ENCODE measurements around the gene TTC33. TPM values are rescaled to one million over a fixed set of nuclear protein-coding genes. Genes with fewer than 3 reads are reported as not detected.

The TTC33 gene
- total RNA-seq, 4 donors from 2014 or later, result 6.4 to 67.3 (median 17.4) TPM

- H3K9me3 ChIP-seq, result no peaks in the 10 kb centered on the region
- H3K27me3 ChIP-seq, result no peaks in the 10 kb centered on the region
- 94 to 95% methylated on average over 1 of the region's 1 CpG for WGBS, 2 donors (ENCODE audit: low coverage in 1 of 2)
- intact Hi-C loops (cut with DNase I; ENCODE audit: low total_unique reads) (no loop called here), in situ Hi-C loops (cut with MboI; ENCODE audit: low pct_ligation_motif_present in 1 of 4, low pct_unique_long_range_greater_than_20kb in 1 of 4, low sequenced_read_pairs in 3 of 4) (no loop called here)
- no peak overlapping the region for H3K4me3 ChIP-seq
- no peak for DNase-seq
- no peaks in the 10 kb centered on the region for H3K4me1 ChIP-seq
- no peak overlapping the region for H3K27ac ChIP-seq
- TF ChIP-seq EP300 (IDR thresholded peaks at IDR 0.05; ENCODE audit: low read depth) (no peak), POLR2A (IDR thresholded peaks at IDR 0.05) (no peak), POLR2AphosphoS5 (IDR thresholded peaks at IDR 0.05) (no peak)
- TF ChIP-seq, protein P1, sequence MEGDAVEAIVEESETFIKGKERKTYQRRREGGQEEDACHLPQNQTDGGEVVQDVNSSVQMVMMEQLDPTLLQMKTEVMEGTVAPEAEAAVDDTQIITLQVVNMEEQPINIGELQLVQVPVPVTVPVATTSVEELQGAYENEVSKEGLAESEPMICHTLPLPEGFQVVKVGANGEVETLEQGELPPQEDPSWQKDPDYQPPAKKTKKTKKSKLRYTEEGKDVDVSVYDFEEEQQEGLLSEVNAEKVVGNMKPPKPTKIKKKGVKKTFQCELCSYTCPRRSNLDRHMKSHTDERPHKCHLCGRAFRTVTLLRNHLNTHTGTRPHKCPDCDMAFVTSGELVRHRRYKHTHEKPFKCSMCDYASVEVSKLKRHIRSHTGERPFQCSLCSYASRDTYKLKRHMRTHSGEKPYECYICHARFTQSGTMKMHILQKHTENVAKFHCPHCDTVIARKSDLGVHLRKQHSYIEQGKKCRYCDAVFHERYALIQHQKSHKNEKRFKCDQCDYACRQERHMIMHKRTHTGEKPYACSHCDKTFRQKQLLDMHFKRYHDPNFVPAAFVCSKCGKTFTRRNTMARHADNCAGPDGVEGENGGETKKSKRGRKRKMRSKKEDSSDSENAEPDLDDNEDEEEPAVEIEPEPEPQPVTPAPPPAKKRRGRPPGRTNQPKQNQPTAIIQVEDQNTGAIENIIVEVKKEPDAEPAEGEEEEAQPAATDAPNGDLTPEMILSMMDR (IDR thresholded peaks at IDR 0.05), result no peak
- H3K36me3 ChIP-seq, result no peaks in the 10 kb centered on the region
Measured at GRCh38 chr5:40511801-40512200, 244.0 kb downstream of the TTC33 start.

DNA sequence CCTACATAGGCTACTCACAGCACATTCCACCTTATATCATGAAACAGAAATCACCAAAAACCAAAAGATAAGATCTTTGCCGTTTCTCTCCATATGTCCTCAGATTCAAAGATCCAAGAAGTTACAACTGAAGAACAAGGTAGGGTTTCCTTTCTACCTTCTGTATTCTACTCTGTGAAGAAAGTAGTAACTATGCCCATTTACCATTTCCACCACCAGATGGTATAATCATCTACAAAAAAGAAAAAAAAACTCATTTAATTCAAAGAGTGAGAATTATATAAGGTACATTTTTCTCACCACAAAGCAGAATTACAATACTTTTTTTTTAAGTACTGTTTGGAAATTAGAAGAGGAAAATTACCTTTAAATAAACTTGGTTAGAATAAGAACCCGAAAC is 248.7 kb downstream of the TTC33 start:
- no peak overlapping the region for H3K27ac ChIP-seq
- no peaks in the 10 kb centered on the region for H3K9me3 ChIP-seq
- no peaks in the 10 kb centered on the region for H3K27me3 ChIP-seq
- 45 to 68% methylated on average over 2 of the region's 2 CpGs for WGBS, 2 donors (ENCODE audit: low coverage in 1 of 2)
- H3K4me3 ChIP-seq, result no peak overlapping the region
- H3K36me3 ChIP-seq, result no peaks in the 10 kb centered on the region
- intact Hi-C loops (cut with DNase I; ENCODE audit: low total_unique reads) (no loop called here), in situ Hi-C loops (cut with MboI; ENCODE audit: low pct_ligation_motif_present in 1 of 4, low pct_unique_long_range_greater_than_20kb in 1 of 4, low sequenced_read_pairs in 3 of 4) (no loop called here)
- H3K4me1 ChIP-seq, result peaks cover 0 to 11% (median 0%) of the 10 kb centered on the region in 4 donors
- DNase-seq, result no peak
- TF ChIP-seq POLR2AphosphoS5 (IDR thresholded peaks at IDR 0.05), result no peak
- TF ChIP-seq, protein P1 (IDR thresholded peaks at IDR 0.05), result peak in 1 of 5 experiments; percentile 6

GRCh38 chr5:40505031-40505430 is 250.7 kb downstream of the TTC33 start:
- intact Hi-C loops (cut with DNase I; ENCODE audit: low total_unique reads) (no loop called here), in situ Hi-C loops (cut with MboI; ENCODE audit: low pct_ligation_motif_present in 1 of 4, low pct_unique_long_range_greater_than_20kb in 1 of 4, low sequenced_read_pairs in 3 of 4) (no loop called here)
- H3K4me1 ChIP-seq, result peaks cover 0 to 19% (median 0%) of the 10 kb centered on the region in 4 donors
- no peaks in the 10 kb centered on the region for H3K36me3 ChIP-seq
- 80 to 97% methylated on average over 4 of the region's 4 CpGs for WGBS, 2 donors (ENCODE audit: low coverage in 1 of 2)
- no peaks in the 10 kb centered on the region for H3K27me3 ChIP-seq
- no peak overlapping the region for H3K4me3 ChIP-seq
- no peak overlapping the region for H3K27ac ChIP-seq
- DNase-seq, result no peak
- TF ChIP-seq, protein P1 (IDR thresholded peaks at IDR 0.05), result no peak
- TF ChIP-seq POLR2A (IDR thresholded peaks at IDR 0.05), result no peak
- TF ChIP-seq EP300 (IDR thresholded peaks at IDR 0.05; ENCODE audit: low read depth), result no peak
- TF ChIP-seq POLR2AphosphoS5 (IDR thresholded peaks at IDR 0.05), result no peak
- no peaks in the 10 kb centered on the region for H3K9me3 ChIP-seq

DNA sequence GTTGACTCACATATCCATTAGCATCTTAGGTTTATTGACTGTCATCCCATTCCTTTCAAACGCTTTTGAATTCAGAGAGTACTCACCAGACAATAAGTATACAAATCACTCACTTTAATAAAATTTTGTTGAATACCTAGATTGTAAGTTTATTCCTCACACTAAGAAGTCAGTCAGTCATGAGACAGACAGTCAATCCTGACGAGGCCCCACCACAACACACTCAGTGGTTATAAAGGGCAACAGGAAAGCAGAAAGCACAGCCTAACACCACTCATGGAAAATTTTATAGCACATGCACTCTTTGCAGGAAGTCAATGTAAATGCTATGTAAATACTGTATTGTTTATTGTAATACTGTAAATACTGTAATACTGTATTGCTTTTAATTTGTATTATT is 252.3 kb downstream of the TTC33 start:
- Histone ChIP-seq H3K27ac (no peak overlapping the region), H3K4me1 (peaks cover 0 to 30% (median 0%) of the 10 kb centered on the region in 4 donors), H3K27me3 (no peaks in the 10 kb centered on the region), H3K36me3 (no peaks in the 10 kb centered on the region), H3K9me3 (no peaks in the 10 kb centered on the region), H3K4me3 (no peak overlapping the region)
- 55 to 70% methylated on average over 1 to 2 of the region's 2 CpGs for WGBS, 2 donors (ENCODE audit: low coverage in 1 of 2)
- intact Hi-C loops (cut with DNase I; ENCODE audit: low total_unique reads) (no loop called here), in situ Hi-C loops (cut with MboI; ENCODE audit: low pct_ligation_motif_present in 1 of 4, low pct_unique_long_range_greater_than_20kb in 1 of 4, low sequenced_read_pairs in 3 of 4) (no loop called here)
- DNase-seq, result peak; percentile 14
- TF ChIP-seq POLR2AphosphoS5 (IDR thresholded peaks at IDR 0.05) (no peak), EP300 (IDR thresholded peaks at IDR 0.05; ENCODE audit: low read depth) (no peak), POLR2A (IDR thresholded peaks at IDR 0.05) (no peak)
- TF ChIP-seq, protein P1 (IDR thresholded peaks at IDR 0.05), result no peak
